Rectal smooth muscle tissue (tissue), 1 donor: ENCODE data around the gene MYO16.

Source experiments
- H3K27ac ChIP-seq: one replicate; pipeline ENCODE4 v1.7.0; 2013; ENCODE audit warnings: low read depth, low read length, inconsistent platforms
- H3K27me3 ChIP-seq: one replicate; pipeline ENCODE4 v1.7.0; 2013; ENCODE audit warnings: low read length; ENCODE audit not compliant: control insufficient read depth, insufficient read depth
- H3K36me3 ChIP-seq: one replicate; pipeline ENCODE4 v1.7.0; 2013; ENCODE audit warnings: low read length; ENCODE audit not compliant: control insufficient read depth, insufficient read depth
- H3K4me1 ChIP-seq: one replicate; pipeline ENCODE4 v1.7.0; 2013; ENCODE audit warnings: low read length; ENCODE audit not compliant: control insufficient read depth, insufficient read depth
- H3K4me3 ChIP-seq: one replicate; pipeline ENCODE4 v1.7.0; 2013; ENCODE audit warnings: low read length
- H3K9ac ChIP-seq: one replicate; pipeline ENCODE4 v1.7.0; 2013; ENCODE audit warnings: low read length

The MYO16 gene

GRCh38 chr13:109123971-109124370 lies 494.6 kb downstream of the MYO16 start:
- H3K4me3 ChIP-seq: no peak overlapping the region
- no peak overlapping the region for H3K27ac ChIP-seq
- no peaks in the 10 kb centered on the region for H3K36me3 ChIP-seq
- no peak overlapping the region for H3K9ac ChIP-seq
- no peaks in the 10 kb centered on the region for H3K27me3 ChIP-seq
- no peaks in the 10 kb centered on the region for H3K4me1 ChIP-seq

GRCh38 chr13:109126178-109126577 lies 496.8 kb downstream of the MYO16 start:
- H3K9ac ChIP-seq: no peak overlapping the region
- H3K36me3 ChIP-seq: no peaks in the 10 kb centered on the region
- H3K27ac ChIP-seq: no peak overlapping the region
- H3K4me3 ChIP-seq: no peak overlapping the region
- no peaks in the 10 kb centered on the region for H3K4me1 ChIP-seq
- no peaks in the 10 kb centered on the region for H3K27me3 ChIP-seq

- Histone ChIP-seq H3K9ac (no peak overlapping the region), H3K36me3 (no peaks in the 10 kb centered on the region), H3K27me3 (no peaks in the 10 kb centered on the region), H3K4me1 (peaks cover 4% of the 10 kb centered on the region), H3K4me3 (no peak overlapping the region), H3K27ac (no peak overlapping the region)
Observed at GRCh38 chr13:109126891-109127641, 497.7 kb downstream of the MYO16 start.

- no peak overlapping the region for H3K9ac ChIP-seq
- H3K36me3 ChIP-seq: no peaks in the 10 kb centered on the region
- no peak overlapping the region for H3K4me3 ChIP-seq
- H3K27me3 ChIP-seq: no peaks in the 10 kb centered on the region
- peaks cover 4% of the 10 kb centered on the region for H3K4me1 ChIP-seq
- no peak overlapping the region for H3K27ac ChIP-seq
Observed at GRCh38 chr13:109128121-109128520, 498.7 kb downstream of the MYO16 start.

- H3K27ac ChIP-seq: no peak overlapping the region
- no peaks in the 10 kb centered on the region for H3K36me3 ChIP-seq
- H3K27me3 ChIP-seq: no peaks in the 10 kb centered on the region
- peaks cover 4% of the 10 kb centered on the region for H3K4me1 ChIP-seq
- H3K9ac ChIP-seq: no peak overlapping the region
- H3K4me3 ChIP-seq: no peak overlapping the region
Observed at GRCh38 chr13:109130093-109130835, 500.9 kb downstream of the MYO16 start.

- Histone ChIP-seq H3K27me3 (no peaks in the 10 kb centered on the region), H3K36me3 (no peaks in the 10 kb centered on the region), H3K4me1 (peaks cover 4% of the 10 kb centered on the region), H3K27ac (no peak overlapping the region), H3K4me3 (no peak overlapping the region), H3K9ac (no peak overlapping the region)
Observed at GRCh38 chr13:109131698-109132257, 502.4 kb downstream of the MYO16 start.

- no peak overlapping the region for H3K9ac ChIP-seq
- peaks cover 4% of the 10 kb centered on the region for H3K4me1 ChIP-seq
- H3K27me3 ChIP-seq: no peaks in the 10 kb centered on the region
- no peaks in the 10 kb centered on the region for H3K36me3 ChIP-seq
- H3K27ac ChIP-seq: no peak overlapping the region
- no peak overlapping the region for H3K4me3 ChIP-seq
Observed at GRCh38 chr13:109135018-109135417, 505.6 kb downstream of the MYO16 start.

- Histone ChIP-seq H3K27ac (no peak overlapping the region), H3K9ac (no peak overlapping the region), H3K36me3 (no peaks in the 10 kb centered on the region), H3K27me3 (peaks cover 4% of the 10 kb centered on the region), H3K4me3 (no peak overlapping the region), H3K4me1 (peaks cover 1% of the 10 kb centered on the region)
Observed at GRCh38 chr13:109136873-109137272, 507.5 kb downstream of the MYO16 start.

- no peaks in the 10 kb centered on the region for H3K36me3 ChIP-seq
- H3K4me1 ChIP-seq: no peaks in the 10 kb centered on the region
- H3K4me3 ChIP-seq: no peak overlapping the region
- no peak overlapping the region for H3K9ac ChIP-seq
- H3K27me3 ChIP-seq: peaks cover 4% of the 10 kb centered on the region
- H3K27ac ChIP-seq: no peak overlapping the region
Observed at GRCh38 chr13:109139346-109139745, 509.9 kb downstream of the MYO16 start.

GRCh38 chr13:109140054-109140453 lies 510.6 kb downstream of the MYO16 start:
- no peaks in the 10 kb centered on the region for H3K36me3 ChIP-seq
- peaks cover 4% of the 10 kb centered on the region for H3K27me3 ChIP-seq
- H3K4me1 ChIP-seq: no peaks in the 10 kb centered on the region
- H3K9ac ChIP-seq: no peak overlapping the region
- no peak overlapping the region for H3K27ac ChIP-seq
- no peak overlapping the region for H3K4me3 ChIP-seq

- no peak overlapping the region for H3K9ac ChIP-seq
- no peak overlapping the region for H3K4me3 ChIP-seq
Observed at GRCh38 chr13:109140479-109141349, 511.3 kb downstream of the MYO16 start.

GRCh38 chr13:109141706-109142105 lies 512.3 kb downstream of the MYO16 start:
- peaks cover 4% of the 10 kb centered on the region for H3K27me3 ChIP-seq
- H3K36me3 ChIP-seq: no peaks in the 10 kb centered on the region
- H3K4me3 ChIP-seq: no peak overlapping the region
- no peaks in the 10 kb centered on the region for H3K4me1 ChIP-seq
- H3K27ac ChIP-seq: no peak overlapping the region
- H3K9ac ChIP-seq: no peak overlapping the region

More at GRCh38 chr13:109140479-109141349, 511.3 kb downstream of the MYO16 start:
- H3K27me3 ChIP-seq: peaks cover 4% of the 10 kb centered on the region
- H3K36me3 ChIP-seq: no peaks in the 10 kb centered on the region
- no peak overlapping the region for H3K27ac ChIP-seq
- no peaks in the 10 kb centered on the region for H3K4me1 ChIP-seq
